Measurements from ENCODE around the gene KANSL1.

The KANSL1 gene

GRCh38 chr17:46039592-46040186 lies 153.5 kb downstream of the KANSL1 start:
- DNase-seq (ENCODE audit: low spot score) = no peak

- DNase-seq (ENCODE audit: low spot score) = no peak
Observed at GRCh38 chr17:46038937-46039336, 154.3 kb downstream of the KANSL1 start.

GRCh38 chr17:46038414-46038813 lies 154.8 kb downstream of the KANSL1 start:
- DNase-seq (ENCODE audit: low spot score) = no peak

- no peak for DNase-seq (ENCODE audit: low spot score)
Observed at GRCh38 chr17:46037722-46038255, 155.4 kb downstream of the KANSL1 start.

- DNase-seq (ENCODE audit: low spot score) = no peak
Observed at GRCh38 chr17:46036491-46036890, 156.7 kb downstream of the KANSL1 start.

- DNase-seq (ENCODE audit: low spot score) = no peak
Observed at GRCh38 chr17:46035112-46035818, 158.0 kb downstream of the KANSL1 start.

GRCh38 chr17:46033392-46033791 lies 159.8 kb downstream of the KANSL1 start:
- DNase-seq (ENCODE audit: low spot score) = no peak

- DNase-seq (ENCODE audit: low spot score) = no peak
Observed at GRCh38 chr17:46032909-46033308, 160.3 kb downstream of the KANSL1 start.

GRCh38 chr17:46031920-46032319 lies 161.3 kb downstream of the KANSL1 start:
- DNase-seq (ENCODE audit: low spot score) = no peak

- DNase-seq (ENCODE audit: low spot score) = no peak
Observed at GRCh38 chr17:46031440-46031839, 161.8 kb downstream of the KANSL1 start.

GRCh38 chr17:46030752-46031151 lies 162.5 kb downstream of the KANSL1 start:
- no peak for DNase-seq (ENCODE audit: low spot score)

- no peak for DNase-seq (ENCODE audit: low spot score)
Observed at GRCh38 chr17:46029627-46030026, 163.6 kb downstream of the KANSL1 start.

- no peak for DNase-seq (ENCODE audit: low spot score)
Observed at GRCh38 chr17:46028981-46029565, 164.2 kb downstream of the KANSL1 start.

GRCh38 chr17:46028374-46028773 lies 164.9 kb downstream of the KANSL1 start:
- DNase-seq (ENCODE audit: low spot score) = no peak

GRCh38 chr17:46027976-46028325 lies 165.3 kb downstream of the KANSL1 start:
- no peak for DNase-seq (ENCODE audit: low spot score)

- no peak for DNase-seq (ENCODE audit: low spot score)
Observed at GRCh38 chr17:46027048-46027975, 165.9 kb downstream of the KANSL1 start.

GRCh38 chr17:46026166-46027047 lies 166.8 kb downstream of the KANSL1 start:
- DNase-seq (ENCODE audit: low spot score) = no peak

GRCh38 chr17:46025510-46026165 lies 167.6 kb downstream of the KANSL1 start:
- DNase-seq (ENCODE audit: low spot score) = no peak

GRCh38 chr17:46025060-46025459 lies 168.2 kb downstream of the KANSL1 start:
- DNase-seq (ENCODE audit: low spot score) = no peak

GRCh38 chr17:46024590-46024989 lies 168.6 kb downstream of the KANSL1 start:
- no peak for DNase-seq (ENCODE audit: low spot score)
